Fibroblast of skin of right quadriceps (primary cell): Measurements from ENCODE around the gene LDLRAD4.
A peak's percentile ranks its signal among the peaks of the same experiment; 100 is the strongest.
"Not testable (repeated sequence)": the region's sequence is repeated elsewhere in the genome, so short reads cannot be mapped to it uniquely, and the experiment has no call there.

Experiments
- DNase-seq: peaks from one replicate; pipeline ENCODE4 v3.0.0-alpha.2; 2013

The LDLRAD4 gene

GRCh38 chr18:13480571-13481255 lies 262.2 kb downstream of the LDLRAD4 start:
- DNase-seq = no peak

DNA sequence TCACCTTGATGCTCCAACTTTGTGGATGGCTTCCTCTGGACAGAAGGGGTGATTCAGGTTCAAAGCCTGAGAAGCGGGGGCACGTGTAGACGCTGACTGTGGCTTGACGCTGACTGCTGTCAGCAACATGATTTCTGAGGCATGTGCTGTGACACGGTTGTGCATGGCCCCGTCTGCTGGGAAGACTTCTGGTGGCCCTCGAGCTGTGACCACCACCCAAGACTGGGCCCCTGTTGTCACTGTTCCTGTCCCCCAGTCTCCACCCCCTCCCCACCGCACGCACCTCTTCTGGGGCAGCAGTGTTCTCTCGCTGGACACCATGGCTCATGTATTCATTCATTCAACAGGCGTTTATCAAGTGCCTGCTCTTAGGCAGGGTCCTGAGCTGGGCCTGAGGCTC lies 262.8 kb downstream of the LDLRAD4 start:
- no peak for DNase-seq

GRCh38 chr18:13481820-13482617 lies 263.5 kb downstream of the LDLRAD4 start:
- DNase-seq = no peak

DNA sequence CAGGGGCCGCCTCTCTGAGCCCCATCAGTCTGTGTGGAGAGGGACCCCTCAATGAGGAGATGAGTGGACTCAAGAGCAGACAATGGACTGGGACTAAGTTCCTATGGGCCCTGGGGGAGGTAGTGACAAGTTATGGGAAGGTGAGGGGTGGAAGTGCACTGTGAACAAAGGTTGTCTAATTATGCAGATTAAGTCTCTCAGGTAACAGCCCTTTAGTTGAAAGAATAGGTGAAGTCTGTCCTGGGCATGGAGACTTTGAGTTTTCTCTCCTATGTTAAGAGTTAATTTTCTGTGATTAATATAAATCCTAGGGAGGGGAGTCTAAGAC lies 264.0 kb downstream of the LDLRAD4 start:
- DNase-seq = no peak

- DNase-seq = no peak
These were observed 265.0 kb downstream of the LDLRAD4 start for GRCh38 chr18:13483316-13484270.

- no peak for DNase-seq
These were observed 266.6 kb downstream of the LDLRAD4 start for GRCh38 chr18:13485182-13485581.

DNA sequence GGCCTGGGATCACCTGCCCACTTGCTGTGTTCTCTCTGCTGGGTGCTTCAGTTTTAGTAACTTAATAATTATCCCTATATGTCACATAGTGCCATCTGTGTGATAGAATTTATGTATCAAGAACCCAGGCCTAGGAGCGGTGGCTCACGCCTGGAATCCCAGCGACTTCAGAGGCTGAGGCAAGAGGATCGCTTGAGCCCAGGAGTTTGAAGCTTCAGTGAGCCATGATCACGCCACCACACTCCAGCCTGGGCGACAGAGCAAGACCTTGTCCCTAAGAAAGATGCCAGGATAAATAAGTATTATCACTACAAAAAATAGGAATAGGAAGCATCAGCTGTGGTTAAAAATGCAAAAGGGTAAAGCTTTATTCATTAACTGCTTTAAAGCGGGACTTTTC lies 267.0 kb downstream of the LDLRAD4 start:
- DNase-seq = no peak

DNA sequence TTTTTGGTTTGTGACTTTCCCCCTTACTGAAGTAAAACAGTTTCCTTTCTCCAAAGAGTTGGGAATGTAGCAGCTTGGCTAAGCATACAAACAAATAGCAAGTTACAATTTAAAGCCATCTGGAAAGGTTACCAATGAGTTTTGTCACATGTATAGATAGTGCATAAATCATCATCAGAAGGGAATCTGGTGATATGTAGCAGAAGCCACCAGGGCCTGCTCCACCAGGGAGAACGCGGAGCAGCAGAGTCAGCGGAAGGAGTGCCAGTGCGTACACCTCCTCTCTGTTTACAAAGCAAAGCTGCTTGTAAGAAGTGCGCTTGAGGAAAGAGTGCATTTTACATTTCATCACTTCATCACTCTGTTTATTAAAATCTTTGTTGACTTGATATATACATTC lies 267.7 kb downstream of the LDLRAD4 start:
- no peak for DNase-seq

- DNase-seq = no peak
These were observed 268.1 kb downstream of the LDLRAD4 start for GRCh38 chr18:13486686-13487085.

DNA sequence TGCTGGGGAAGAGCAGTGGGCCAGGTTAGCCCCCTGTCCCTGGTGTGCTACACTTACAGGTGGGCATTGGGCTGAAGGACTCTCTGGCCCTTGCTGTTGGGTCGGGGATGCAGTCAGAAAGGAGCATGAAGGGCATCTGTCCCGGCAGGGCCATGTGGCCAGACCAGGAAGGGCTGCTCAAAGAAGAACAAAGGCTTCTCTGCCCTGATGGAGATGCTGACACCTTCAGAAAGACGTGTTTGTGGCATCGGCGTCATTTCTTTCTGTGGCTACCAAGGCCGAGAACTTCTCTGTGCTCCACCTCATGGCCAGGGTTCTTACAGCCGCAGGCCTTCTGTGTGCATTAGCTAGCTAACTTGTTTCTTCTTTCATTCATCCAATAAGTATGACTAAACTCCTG lies 268.7 kb downstream of the LDLRAD4 start:
- DNase-seq = no peak

DNA sequence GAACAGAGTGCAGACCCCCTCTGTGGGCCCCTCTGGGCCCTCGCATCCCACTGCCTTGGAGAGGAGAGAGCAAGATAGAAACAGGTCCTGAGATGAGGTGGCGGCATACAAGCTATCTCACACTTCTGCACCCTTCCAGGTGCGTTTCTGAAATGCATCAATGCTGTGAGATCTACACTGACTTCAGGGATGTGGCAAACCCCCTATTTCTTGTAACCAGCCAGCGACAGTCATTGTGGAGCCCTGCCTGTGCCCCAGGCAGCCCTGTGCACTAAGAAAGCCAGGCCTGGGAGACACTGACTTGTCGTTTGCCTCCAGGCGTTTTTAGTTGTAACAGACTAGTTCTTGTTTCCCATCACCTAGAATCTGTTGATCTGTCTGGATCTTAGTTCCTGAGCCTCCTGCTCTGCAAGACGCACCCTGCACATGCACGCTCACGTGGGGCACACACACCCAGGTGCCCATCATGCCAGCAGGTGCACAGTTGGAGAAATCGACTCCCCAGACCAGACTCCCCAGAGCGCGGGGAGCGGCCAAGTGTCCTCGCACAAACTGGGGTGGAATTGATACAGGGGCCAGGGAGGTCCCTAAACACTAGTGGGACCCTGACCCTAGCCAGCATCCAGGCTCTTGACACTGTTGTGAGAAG lies 269.8 kb downstream of the LDLRAD4 start:
- no peak for DNase-seq

DNA sequence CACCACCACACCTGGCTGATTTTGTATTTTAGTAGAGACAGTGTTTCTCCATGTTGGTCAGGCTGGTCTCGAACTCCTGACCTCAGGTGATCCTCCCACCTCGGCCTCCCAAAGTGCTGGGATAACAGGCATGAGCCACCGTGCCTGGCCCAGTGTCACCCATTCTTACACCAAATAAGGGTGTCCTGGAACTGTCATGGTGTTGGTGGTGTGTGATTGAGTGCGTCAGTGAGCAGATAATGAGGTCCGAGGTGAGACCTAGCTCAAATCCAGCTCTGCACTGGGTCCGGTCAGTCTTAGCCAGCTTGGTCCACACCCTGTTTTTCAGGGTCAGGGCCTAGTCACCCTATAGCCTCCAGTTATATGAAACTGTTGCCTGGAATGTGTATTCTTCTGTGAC lies 270.7 kb downstream of the LDLRAD4 start:
- not testable (repeated sequence) for DNase-seq

- no peak for DNase-seq
These were observed 272.6 kb downstream of the LDLRAD4 start for GRCh38 chr18:13491138-13491537.

GRCh38 chr18:13492314-13492713 lies 273.8 kb downstream of the LDLRAD4 start:
- no peak for DNase-seq

DNA sequence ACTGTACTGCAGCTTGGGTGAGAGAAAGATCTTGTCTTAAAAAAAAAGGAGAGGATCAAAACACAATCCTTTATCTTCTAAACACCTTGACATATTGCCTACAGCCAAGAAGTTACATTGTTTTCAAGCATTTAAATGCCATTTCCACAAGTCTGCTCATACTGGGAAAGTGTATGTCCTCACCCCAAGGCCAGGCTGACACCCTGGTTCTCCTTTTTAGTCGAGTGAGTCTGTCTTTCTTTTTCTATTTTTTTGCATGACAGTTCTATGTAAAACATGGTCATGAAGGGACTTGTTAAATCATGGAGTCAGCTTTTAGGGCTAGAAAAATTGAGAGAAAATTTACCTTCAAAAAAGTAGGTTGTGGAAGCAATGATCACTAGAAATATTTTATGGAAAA lies 274.5 kb downstream of the LDLRAD4 start:
- no peak for DNase-seq

GRCh38 chr18:13493725-13494124 lies 275.2 kb downstream of the LDLRAD4 start:
- no peak for DNase-seq

DNA sequence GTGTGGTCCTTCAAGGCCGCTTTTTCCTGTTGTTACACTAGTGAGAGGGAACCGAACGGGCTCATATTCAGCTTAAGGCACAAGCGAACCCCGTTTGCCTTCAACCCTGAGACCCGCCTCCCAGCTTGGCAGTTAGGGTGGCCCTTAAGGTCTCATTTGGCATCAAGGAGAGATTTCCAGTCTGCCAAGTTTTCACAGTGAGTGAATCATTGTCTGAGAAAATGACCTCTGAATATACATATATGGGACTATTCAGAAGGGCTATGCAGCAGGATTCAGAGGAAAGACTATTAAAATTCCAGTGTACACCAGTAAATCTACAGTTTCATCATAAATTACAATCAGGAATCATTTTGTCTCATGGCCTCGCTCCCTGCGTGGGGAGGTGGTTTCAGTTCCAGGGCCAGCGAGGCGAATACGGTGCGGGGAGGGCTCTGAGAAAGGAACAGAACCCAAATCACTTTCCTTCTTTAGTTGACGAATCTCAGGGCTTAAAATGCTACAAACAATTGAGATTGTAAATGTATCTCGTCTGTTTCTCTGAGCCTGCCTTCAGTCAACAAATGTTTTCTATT lies 276.4 kb downstream of the LDLRAD4 start:
- DNase-seq = peak; percentile 7

DNA sequence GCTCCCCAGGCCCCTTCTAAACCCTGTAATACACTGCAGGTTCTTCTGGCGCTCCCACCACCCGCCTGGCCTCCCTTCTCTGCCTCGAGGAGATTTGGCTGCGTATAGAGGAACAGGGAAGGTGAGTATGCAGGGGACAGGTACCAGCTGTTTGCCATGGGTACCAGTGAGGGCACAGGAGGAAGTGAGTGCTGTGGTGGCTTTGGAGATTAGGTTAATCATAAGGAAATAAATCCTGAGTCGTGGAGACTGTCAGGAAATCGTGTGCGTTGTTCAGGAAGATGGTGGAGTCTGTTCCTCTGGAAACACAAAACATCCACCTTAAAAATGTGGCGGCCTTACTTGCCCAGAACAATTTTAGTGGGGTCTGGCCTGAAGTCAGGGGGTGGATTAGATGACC lies 277.4 kb downstream of the LDLRAD4 start:
- DNase-seq = no peak

DNA sequence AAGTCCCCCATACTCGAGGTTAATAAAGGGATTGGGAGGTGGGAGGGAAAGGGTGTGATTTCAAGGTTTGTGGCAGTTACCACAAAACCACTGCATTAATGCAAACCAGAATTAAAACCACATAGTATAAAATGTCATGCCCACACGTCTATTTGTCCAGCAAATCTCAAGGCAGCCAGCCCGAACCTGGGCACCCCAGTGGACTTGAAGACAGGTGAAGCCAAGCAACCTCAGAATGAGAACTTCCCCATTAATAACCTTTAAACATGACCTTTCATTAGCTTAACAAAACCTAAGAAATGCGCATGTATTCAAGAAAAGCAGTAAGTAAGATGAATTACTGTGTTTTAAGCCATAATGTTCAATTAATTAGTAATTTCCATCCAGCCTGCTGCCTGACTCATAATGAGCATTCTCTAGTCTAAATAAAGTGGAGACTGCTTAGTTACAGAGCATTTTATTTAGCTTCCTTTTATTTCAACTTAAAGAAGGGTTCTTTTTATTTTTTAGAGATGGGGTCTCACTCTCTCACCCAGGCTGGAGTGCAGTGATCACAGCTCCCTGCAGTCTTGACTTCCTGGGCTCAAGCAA lies 278.2 kb downstream of the LDLRAD4 start:
- DNase-seq = no peak

DNA sequence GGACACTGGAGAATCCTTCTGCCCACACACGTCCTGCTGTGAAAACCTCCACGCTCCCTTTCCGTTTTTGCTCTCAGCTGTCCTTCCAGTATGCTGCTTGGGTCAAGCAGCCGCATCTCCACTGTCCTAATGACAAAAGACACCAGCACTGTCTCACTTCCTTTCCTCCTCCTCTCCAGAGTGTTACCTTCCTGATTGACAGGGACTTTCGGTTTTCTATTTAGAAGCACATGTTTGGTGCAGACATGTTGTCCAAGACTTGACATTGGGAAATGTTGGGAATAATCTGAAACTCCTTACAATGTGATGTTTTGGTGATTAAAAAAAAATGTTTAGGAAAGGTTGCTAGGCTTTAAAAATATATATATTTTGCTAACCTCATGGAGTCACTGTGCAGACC lies 281.2 kb downstream of the LDLRAD4 start:
- DNase-seq = no peak

GRCh38 chr18:13500227-13500865 lies 281.8 kb downstream of the LDLRAD4 start:
- peak; percentile 78 for DNase-seq
